IPS-15b (cell line): Measurements from ENCODE around the gene B4GALNT1.
"Not testable (repeated sequence)": the region's sequence is repeated elsewhere in the genome, so short reads cannot be mapped to it uniquely, and the experiment has no call there.

Experiments used
- H3K27me3 ChIP-seq: one replicate; pipeline ENCODE4 v1.6.1; 2013; ENCODE audit warnings: low read length; ENCODE audit not compliant: control insufficient read depth, insufficient read depth
- H3K36me3 ChIP-seq: one replicate; pipeline ENCODE4 v1.6.1; 2013; ENCODE audit warnings: low read length; ENCODE audit not compliant: control insufficient read depth, insufficient read depth
- H3K4me1 ChIP-seq: one replicate; pipeline ENCODE4 v1.6.1; 2013; ENCODE audit warnings: mild to moderate bottlenecking, low read length; ENCODE audit not compliant: control insufficient read depth, insufficient read depth
- H3K4me3 ChIP-seq: one replicate; pipeline ENCODE4 v1.5.1; 2013; ENCODE audit warnings: low read depth, low read length
- H3K9ac ChIP-seq: one replicate; pipeline ENCODE4 v1.6.1; 2013; ENCODE audit warnings: low read depth, mild to moderate bottlenecking, low read length
- H3K9me3 ChIP-seq: one replicate; pipeline ENCODE4 v1.6.1; 2013; ENCODE audit warnings: mild to moderate bottlenecking, low read length; ENCODE audit not compliant: control insufficient read depth, insufficient read depth

B4GALNT1 gene

DNA sequence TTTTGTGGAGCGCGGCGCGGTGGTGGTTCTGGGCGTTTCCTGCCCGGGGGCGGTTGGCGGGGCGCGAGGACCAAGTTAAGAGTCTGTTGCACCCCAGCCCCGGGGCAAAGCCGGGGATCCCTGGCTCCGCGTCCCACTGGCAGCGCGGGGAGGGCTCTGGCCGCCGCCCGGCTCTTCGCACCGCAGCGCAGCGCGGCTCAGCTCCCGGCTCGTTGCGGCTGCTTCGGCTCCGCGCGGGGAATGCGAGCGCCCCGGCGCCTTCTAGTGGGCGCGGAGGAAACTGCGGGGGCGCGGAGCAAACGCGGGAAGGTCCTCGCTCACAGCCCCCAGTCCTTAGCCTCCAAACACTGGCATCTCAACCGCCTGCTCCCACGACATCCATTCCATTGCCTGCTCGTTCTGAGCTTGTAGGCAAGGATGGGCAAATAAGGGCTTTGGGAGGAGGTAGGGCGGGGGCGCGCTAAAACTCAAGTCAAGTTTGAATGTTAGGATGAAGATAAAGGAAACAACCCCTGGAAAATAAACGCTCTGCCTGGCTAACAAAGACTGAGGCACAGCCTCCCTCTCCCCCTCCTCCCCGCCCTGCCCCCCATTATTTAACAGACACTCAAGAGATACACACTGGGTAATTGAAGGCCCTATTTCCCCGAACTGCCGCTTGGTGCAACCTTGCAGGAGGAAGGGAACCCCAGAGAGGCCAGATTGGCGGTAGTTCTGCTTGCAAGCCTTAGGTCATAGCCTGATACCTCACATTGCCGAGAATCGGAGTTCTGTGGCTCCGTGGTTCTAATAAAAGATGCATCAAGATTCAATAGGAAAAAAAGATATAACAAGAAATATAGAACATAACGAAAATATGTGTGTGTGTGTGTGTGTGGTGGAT, at the start of gene B4GALNT1:
TSS of gene B4GALNT1 (minus strand) at position 244 of the 883 bp plus-strand sequence. CDS start 1,069 bp downstream, outside the sequence.
- H3K4me1 ChIP-seq: peaks cover 8% of the 10 kb centered on the region

GRCh38 chr12:57679697-57680096, 46.7 kb upstream of the B4GALNT1 start:
- no peak overlapping the region for H3K9ac ChIP-seq
- no peaks in the 10 kb centered on the region for H3K9me3 ChIP-seq
- H3K27me3 ChIP-seq: no peaks in the 10 kb centered on the region
- no peaks in the 10 kb centered on the region for H3K4me1 ChIP-seq
- no peak overlapping the region for H3K4me3 ChIP-seq
- H3K36me3 ChIP-seq: no peaks in the 10 kb centered on the region

More for the DNA sequence above, at the start of gene B4GALNT1:
- H3K4me3 ChIP-seq: peak within 1 kb of the TSS; percentile 58
- H3K27me3 ChIP-seq: peaks cover 61% of the 10 kb centered on the region
- no peaks in the 10 kb centered on the region for H3K36me3 ChIP-seq
- no peak within 1 kb of the TSS for H3K9ac ChIP-seq
- H3K9me3 ChIP-seq: no peaks in the 10 kb centered on the region

GRCh38 chr12:57677947-57678346, 44.9 kb upstream of the B4GALNT1 start:
- H3K9me3 ChIP-seq, H3K36me3 ChIP-seq, H3K4me1 ChIP-seq, H3K27me3 ChIP-seq, H3K9ac ChIP-seq, H3K4me3 ChIP-seq: not testable (repeated sequence)

DNA sequence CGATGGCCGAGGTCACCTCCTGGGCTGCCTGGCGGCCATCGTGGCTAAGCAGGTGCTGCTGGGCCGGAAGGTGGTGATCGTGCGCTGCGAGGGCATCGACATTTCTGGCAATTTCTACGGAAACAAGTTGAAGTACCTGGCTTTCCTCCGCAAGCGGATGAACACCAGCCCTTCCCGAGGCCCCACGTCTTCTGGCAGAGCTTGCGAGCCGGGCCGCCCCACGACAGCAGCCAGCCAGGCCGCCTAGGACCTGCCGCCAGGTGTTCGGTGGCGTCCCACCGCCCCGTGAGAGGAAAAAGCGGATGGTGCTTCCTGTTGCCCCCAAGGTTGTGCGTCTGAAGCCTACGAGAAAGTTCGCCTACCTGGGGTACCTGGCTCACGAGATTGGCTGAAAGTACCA, 41.7 kb upstream of the B4GALNT1 start:
- H3K36me3 ChIP-seq: no peaks in the 10 kb centered on the region
- no peaks in the 10 kb centered on the region for H3K9me3 ChIP-seq
- H3K4me3 ChIP-seq: no peak overlapping the region
- H3K9ac ChIP-seq: no peak overlapping the region
- H3K27me3 ChIP-seq: no peaks in the 10 kb centered on the region
- no peaks in the 10 kb centered on the region for H3K4me1 ChIP-seq

DNA sequence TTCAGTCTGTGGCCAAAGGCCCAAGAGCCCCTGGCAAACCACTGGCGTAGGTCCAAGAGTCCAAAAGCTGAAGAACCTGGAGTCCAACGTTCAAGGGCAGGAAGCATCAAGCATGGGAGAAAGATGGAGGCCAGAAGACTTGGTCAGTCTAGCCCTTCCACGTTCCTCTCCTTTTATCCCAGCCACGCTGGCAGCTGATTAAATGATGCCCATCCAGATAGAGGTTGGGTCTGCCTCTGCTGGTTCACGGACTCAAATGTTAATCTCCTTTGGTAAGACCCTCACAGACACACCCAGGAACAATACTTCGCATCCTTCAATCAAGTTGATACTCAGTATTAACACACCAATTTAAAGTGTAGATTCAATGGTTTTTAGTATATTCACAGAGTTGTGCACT, 39.8 kb upstream of the B4GALNT1 start:
- Histone ChIP-seq H3K9ac (no peak overlapping the region), H3K27me3 (no peaks in the 10 kb centered on the region), H3K36me3 (no peaks in the 10 kb centered on the region), H3K9me3 (no peaks in the 10 kb centered on the region), H3K4me1 (no peaks in the 10 kb centered on the region), H3K4me3 (no peak overlapping the region)

DNA sequence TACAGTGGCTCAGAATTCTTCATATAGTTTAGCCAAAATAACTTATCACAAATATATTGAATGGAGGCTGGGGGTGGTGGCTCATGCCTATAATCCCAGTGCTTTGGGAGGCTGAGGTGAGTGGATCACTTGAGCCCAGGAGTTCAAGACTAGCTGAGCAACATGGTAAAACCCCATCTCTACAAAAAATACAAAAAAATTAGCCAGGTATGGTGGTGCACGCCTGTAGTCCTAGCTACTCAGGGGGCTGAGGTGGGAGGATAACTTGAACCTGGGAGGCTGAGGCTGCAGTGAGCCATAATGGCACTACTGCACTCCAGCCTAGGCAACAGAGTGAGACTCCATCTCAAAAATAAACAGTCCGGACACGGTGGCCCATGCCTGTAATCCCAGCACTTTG, 38.8 kb upstream of the B4GALNT1 start:
- H3K4me1 ChIP-seq, H3K4me3 ChIP-seq, H3K9me3 ChIP-seq, H3K27me3 ChIP-seq, H3K36me3 ChIP-seq, H3K9ac ChIP-seq: not testable (repeated sequence)

DNA sequence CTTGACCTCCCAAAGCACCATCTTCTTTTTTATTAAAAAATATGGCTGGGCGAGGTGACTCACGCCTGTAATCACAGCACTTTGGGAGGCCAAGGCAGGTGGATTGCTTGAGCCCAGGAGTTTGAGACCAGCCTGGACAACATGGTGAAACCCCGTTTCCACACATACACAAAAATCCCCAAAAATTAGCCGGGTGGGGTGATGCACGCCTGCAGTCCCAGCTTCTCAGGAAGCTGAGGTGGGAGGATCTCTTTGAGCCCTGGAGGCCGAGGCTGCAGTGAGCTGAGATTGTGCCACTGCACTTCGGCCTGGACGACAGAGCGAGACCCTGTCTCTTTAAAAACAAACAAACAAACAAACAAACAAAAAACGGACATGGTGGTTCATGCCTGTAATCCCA, 36.7 kb upstream of the B4GALNT1 start:
- not testable (repeated sequence) for H3K4me3 ChIP-seq, H3K4me1 ChIP-seq, H3K9me3 ChIP-seq, H3K27me3 ChIP-seq, H3K9ac ChIP-seq, H3K36me3 ChIP-seq

DNA sequence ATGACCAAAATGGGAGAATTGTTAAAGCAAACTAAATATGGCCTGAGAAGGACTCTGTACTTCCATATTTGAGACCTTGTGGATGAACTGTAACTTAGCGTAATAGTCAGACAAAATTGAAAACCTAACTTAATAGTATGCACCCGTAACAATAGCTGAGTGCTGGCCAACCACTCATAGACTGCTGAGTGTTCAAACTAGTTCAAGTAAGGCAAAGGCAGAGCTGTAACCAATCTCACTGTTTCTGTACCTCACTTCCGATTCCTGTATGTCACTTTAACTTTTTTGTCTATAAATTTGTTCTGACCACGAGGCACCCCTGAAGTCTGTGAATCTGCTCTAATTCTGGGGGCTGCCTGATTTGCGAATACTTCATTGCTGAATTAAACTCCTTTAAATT, 33.9 kb upstream of the B4GALNT1 start:
- H3K27me3 ChIP-seq: no peaks in the 10 kb centered on the region
- H3K4me3 ChIP-seq: no peak overlapping the region
- no peaks in the 10 kb centered on the region for H3K36me3 ChIP-seq
- H3K4me1 ChIP-seq: no peaks in the 10 kb centered on the region
- H3K9me3 ChIP-seq: peaks cover 6% of the 10 kb centered on the region
- H3K9ac ChIP-seq: no peak overlapping the region

DNA sequence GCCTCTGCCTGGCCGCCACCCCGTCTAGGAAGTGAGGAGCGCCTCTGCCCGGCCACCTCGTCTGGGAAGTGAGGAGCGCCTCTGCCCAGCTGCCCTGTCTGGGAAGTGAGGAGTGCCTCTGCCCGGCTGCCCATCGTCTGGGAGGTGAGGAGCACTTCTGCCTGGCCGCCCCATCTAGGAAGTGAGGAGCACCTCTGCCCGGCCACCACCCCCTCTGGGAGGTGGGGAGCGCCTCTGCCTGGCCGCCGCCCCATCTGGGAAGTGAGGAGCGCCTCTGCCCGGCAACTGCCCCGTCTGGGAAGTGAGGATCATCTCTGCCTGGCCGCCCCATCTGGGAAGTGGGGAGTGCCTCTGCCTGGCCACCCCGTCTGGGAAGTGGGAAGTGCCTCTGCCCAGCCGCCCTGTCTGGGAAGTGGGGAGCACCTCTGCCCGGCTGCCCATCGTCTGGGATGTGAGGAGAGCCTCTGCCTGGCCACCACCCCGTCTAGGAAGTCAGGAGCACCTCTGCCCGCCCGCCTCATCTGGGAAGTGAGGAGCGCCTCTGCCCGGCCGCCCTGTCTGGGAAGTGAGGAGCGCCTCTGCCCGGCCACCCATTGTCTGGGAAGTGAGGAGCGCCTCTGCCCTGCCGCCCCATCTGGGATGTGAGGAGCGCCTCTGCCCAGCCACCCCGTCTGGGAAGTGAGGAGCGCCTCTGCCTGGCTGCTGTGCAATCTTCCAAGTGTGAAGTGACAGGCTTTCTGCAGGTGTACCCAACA, 32.2 kb upstream of the B4GALNT1 start:
- not testable (repeated sequence) for H3K4me3 ChIP-seq, H3K9me3 ChIP-seq, H3K9ac ChIP-seq, H3K27me3 ChIP-seq, H3K36me3 ChIP-seq, H3K4me1 ChIP-seq

GRCh38 chr12:57661376-57661775, 28.4 kb upstream of the B4GALNT1 start:
- H3K27me3 ChIP-seq: no peaks in the 10 kb centered on the region
- no peak overlapping the region for H3K9ac ChIP-seq
- H3K4me3 ChIP-seq: no peak overlapping the region
- no peaks in the 10 kb centered on the region for H3K36me3 ChIP-seq
- H3K4me1 ChIP-seq: no peaks in the 10 kb centered on the region
- H3K9me3 ChIP-seq: peaks cover 6% of the 10 kb centered on the region

DNA sequence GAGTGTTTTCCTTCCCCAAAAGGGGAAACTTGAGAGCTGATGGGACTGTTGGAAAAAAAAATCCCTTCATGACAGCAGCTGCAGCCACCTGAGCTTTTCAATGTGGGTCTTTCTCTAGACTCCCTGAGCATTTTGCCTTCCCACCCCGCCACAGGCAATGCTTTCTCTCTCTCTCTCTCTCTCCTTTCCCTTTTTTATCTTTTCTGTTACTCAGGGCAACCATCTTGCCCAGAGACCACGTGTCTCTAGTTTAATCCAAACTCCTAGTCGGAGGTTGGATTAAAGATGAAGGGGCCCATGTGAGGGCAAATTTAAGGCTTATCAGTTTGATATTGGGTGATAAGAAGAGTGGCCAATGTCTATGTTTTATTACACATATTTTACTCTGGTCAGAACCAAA, 25.9 kb upstream of the B4GALNT1 start:
- Histone ChIP-seq H3K9ac (no peak overlapping the region), H3K4me3 (no peak overlapping the region), H3K9me3 (peaks cover 6% of the 10 kb centered on the region), H3K36me3 (no peaks in the 10 kb centered on the region), H3K4me1 (no peaks in the 10 kb centered on the region), H3K27me3 (no peaks in the 10 kb centered on the region)

DNA sequence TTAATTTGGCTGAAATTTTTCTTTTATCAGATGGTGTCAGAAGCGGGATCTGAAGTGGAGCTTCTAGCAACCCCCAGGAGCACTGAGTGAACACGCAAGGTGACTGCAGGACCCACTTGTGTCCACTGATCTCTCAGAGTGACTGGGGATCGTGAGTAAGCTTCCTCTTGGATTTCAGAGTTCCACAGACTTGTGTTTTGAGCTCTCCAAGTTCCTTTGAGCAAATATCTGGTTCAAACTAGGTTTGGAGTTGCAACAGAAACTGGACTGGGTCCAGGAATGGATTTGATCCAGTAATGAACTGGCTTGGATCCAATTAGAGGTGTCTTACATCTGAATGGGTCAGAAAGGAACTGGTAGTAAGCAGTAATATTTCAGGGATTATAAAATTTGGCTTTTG, 24.7 kb upstream of the B4GALNT1 start:
- Histone ChIP-seq H3K4me1 (no peaks in the 10 kb centered on the region), H3K4me3 (no peak overlapping the region), H3K27me3 (no peaks in the 10 kb centered on the region), H3K36me3 (no peaks in the 10 kb centered on the region), H3K9me3 (no peaks in the 10 kb centered on the region), H3K9ac (no peak overlapping the region)
